GM12864 (cell line): ENCODE measurements around the gene MARCHF4.

Experiments used
- DNase-seq: peaks from one replicate; pipeline ENCODE4 v3.0.0-alpha.2; 2011; ENCODE audit warnings: low read depth
- H3K4me3 ChIP-seq: 2 replicates; pipeline ENCODE4 v1.5.1; 2011; ENCODE audit warnings: mild to moderate bottlenecking, low read depth, low read length, control low read depth
- CTCF ChIP-seq: IDR thresholded peaks from 2 replicates; pipeline ENCODE4 v1.5.1; 2011; ENCODE audit warnings: low read depth, mild to moderate bottlenecking, moderate library complexity, low read length, control low read depth, inconsistent platforms; ENCODE audit errors: missing control alignments

The MARCHF4 gene

GRCh38 chr2:216371721-216372702 lies at the start of gene MARCHF4:
Gene MARCHF4 (minus strand): TSS chr2:216372483. CDS start chr2:216370260, 2,223 bp downstream.
- DNase-seq: no peak
- TF ChIP-seq CTCF: no peak
- H3K4me3 ChIP-seq: no peak within 1 kb of the TSS

- no peak for DNase-seq
- TF ChIP-seq CTCF: no peak
Measured at GRCh38 chr2:216420367-216421101, 48.3 kb upstream of the MARCHF4 start.

GRCh38 chr2:216418981-216419380 lies 46.7 kb upstream of the MARCHF4 start:
- H3K4me3 ChIP-seq: no peak overlapping the region
- no peak for TF ChIP-seq CTCF
- no peak for DNase-seq

More at GRCh38 chr2:216420367-216421101, 48.3 kb upstream of the MARCHF4 start:
- no peak overlapping the region for H3K4me3 ChIP-seq

DNA sequence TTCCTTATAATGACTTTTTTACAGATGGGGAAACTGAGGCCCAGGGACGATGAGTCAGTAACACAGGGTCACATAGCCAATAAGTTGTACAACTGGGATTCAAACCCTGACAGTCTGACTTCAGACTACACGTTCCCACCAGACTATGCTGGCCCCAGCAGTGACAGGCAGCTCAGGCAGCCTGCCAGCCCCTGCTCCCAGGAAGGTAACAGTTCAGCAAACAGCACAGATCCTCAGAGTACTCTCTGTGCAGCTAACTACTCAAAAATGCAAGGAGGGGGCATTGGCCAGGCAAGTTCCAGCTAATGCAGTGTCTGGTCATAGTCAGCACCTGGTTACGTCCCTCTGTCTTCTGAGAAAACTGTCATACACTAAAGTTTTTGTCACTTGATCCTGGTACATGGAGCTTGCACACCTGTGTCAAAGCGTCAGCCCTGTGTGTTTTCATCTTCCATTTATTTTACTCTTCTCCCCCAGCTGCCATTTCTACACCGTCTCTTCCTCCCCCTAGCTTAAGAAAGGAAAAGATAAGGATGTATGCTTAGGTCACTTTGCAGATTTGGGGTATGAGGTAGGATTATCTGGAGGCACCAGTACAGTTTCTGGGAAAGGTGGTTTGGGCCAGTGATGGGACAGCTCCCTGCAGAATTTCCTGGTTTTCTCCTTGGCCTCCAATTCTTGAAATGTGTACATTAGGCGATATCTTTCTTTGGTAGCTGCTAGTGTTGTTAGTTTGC lies 44.5 kb upstream of the MARCHF4 start:
- DNase-seq: no peak
- no peak for TF ChIP-seq CTCF
- no peak overlapping the region for H3K4me3 ChIP-seq

DNA sequence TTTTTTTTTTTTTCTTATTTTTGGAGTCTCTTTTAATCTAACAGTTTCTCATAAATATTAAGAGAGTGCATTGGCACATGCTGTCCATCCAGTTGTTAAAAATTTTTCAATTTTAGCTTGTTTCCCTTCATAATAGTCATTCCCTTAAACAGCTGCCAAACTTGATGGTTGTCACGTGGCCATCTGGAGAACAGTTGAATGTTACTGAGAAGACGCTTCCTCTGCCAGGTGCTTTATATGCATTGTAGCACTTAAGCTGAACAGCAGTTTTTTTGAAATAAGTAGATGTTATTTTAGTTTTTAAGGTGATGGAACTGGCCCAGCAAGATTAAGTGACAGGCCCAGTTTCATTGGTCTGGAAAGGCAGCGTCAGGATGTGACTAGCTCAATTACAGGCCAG lies 43.3 kb upstream of the MARCHF4 start:
- TF ChIP-seq CTCF: no peak
- H3K4me3 ChIP-seq: no peak overlapping the region
- DNase-seq: no peak

- no peak for TF ChIP-seq CTCF
- no peak overlapping the region for H3K4me3 ChIP-seq
- no peak for DNase-seq
Measured at GRCh38 chr2:216414772-216415319, 42.6 kb upstream of the MARCHF4 start.
